ENCODE results near the gene PPP1CB.

GRCh38 chr2:28833740-28834470, 82.3 kb downstream of the PPP1CB start:
- TF ChIP-seq CTCF (IDR thresholded peaks at IDR 0.05) (no peak), POLR2A (IDR thresholded peaks at IDR 0.05) (no peak), EP300 (IDR thresholded peaks at IDR 0.05) (no peak)

Data from ovary (tissue), 3 donors.